SK-N-SH (cell line): Measurements from ENCODE around the gene ABCC3.

Experiments used
- CTCF ChIP-seq: fragments of 200-600 bp; sonication (generic); IDR thresholded peaks from 2 replicates; pipeline ENCODE4 v1.6.1; 2017; ENCODE audit warnings: antibody characterized with exemption, mild to moderate bottlenecking, moderate library complexity
- EP300 ChIP-seq, 2 experiments: IDR thresholded peaks; 2 replicates each; pipeline versions ENCODE4 v1.4.0 to v1.6.1; 2012; ENCODE audit warnings: borderline replicate concordance in 1 of 2, low read depth in 1 of 2, low read length in 1 of 2
- JUND ChIP-seq: IDR thresholded peaks from 2 replicates; pipeline ENCODE4 v1.4.0; 2012
- MXI1 ChIP-seq: IDR thresholded peaks from 2 replicates; pipeline ENCODE4 v1.6.1; 2012; ENCODE audit warnings: mild to moderate bottlenecking, low read depth, low read length, improper control_type of control experiment
- PBX3 ChIP-seq: IDR thresholded peaks from 2 replicates; pipeline ENCODE4; 2012
- POLR2AphosphoS5 ChIP-seq: IDR thresholded peaks from 2 replicates; pipeline ENCODE4 v1.6.1; 2012; ENCODE audit warnings: low read depth, low read length
- REST ChIP-seq: IDR thresholded peaks from 2 replicates; pipeline ENCODE4 v1.6.1; 2012; ENCODE audit warnings: mild to moderate bottlenecking, low read depth, low read length, moderate library complexity
- TAF1 ChIP-seq: IDR thresholded peaks from 2 replicates; pipeline ENCODE4 v1.6.1; 2012; ENCODE audit warnings: low read depth, mild to moderate bottlenecking, low read length, moderate library complexity, borderline replicate concordance
- TCF12 ChIP-seq: IDR thresholded peaks from 2 replicates; pipeline ENCODE4 v1.4.0; 2012
- TEAD4 ChIP-seq: IDR thresholded peaks from 2 replicates; pipeline ENCODE4 v1.4.0; 2012; ENCODE audit warnings: mild to moderate bottlenecking, borderline replicate concordance; ENCODE audit not compliant: insufficient read depth
- YY1 ChIP-seq: IDR thresholded peaks from 2 replicates; pipeline ENCODE4 v1.4.0; 2012; ENCODE audit warnings: low read depth, mild to moderate bottlenecking
- ZBTB33 ChIP-seq: IDR thresholded peaks from 2 replicates; pipeline ENCODE4 v1.4.0; 2012; ENCODE audit warnings: low read depth, borderline replicate concordance

- no peak for TF ChIP-seq ZBTB33
- peak; percentile 25; the same call in 1 of the 2 replicates for TF ChIP-seq CTCF
- no peak for TF ChIP-seq TAF1
- TF ChIP-seq POLR2AphosphoS5 = no peak
- TF ChIP-seq TCF12 = no peak
- no peak for TF ChIP-seq YY1
- no peak for TF ChIP-seq MXI1
- TF ChIP-seq EP300 (IDR thresholded peaks at IDR 0.05; ENCODE audit: borderline replicate concordance in 1 of 2, low read depth in 1 of 2, low read length in 1 of 2) = no peak
- no peak for TF ChIP-seq REST
- TF ChIP-seq JUND = no peak
- TF ChIP-seq TEAD4 = no peak
- TF ChIP-seq PBX3 = no peak
Measured at GRCh38 chr17:50596191-50597037, 38.3 kb upstream of the ABCC3 start.
